Islet precursor cell (in vitro differentiated cells): ENCODE results near the gene STAMBPL1.
"Not testable (repeated sequence)": the region's sequence is repeated elsewhere in the genome, so short reads cannot be mapped to it uniquely, and the experiment has no call there.

Experiments used
- DNase-seq: peaks from one replicate; pipeline ENCODE4 v3.0.0-alpha.2; 2018

The STAMBPL1 gene

DNA sequence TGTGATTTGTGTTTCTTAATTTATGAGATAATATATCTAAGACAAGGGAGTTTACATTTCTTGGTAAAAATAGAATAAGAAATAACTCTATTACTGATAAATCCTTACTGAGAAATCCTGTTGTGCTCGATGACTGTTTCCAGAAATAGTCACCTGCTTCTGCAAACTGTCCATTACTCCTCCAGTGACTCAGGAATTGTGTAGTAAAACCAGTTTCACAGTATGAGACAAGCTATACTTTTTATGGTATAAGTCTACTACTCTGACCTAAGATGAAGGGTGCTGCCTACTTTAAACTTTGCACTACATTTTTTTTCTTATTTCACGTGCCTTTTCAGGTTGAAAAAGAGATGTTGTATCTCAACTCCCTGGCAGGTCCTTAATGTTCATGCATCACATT is 21.6 kb upstream of the STAMBPL1 start:
- no peak for DNase-seq

DNA sequence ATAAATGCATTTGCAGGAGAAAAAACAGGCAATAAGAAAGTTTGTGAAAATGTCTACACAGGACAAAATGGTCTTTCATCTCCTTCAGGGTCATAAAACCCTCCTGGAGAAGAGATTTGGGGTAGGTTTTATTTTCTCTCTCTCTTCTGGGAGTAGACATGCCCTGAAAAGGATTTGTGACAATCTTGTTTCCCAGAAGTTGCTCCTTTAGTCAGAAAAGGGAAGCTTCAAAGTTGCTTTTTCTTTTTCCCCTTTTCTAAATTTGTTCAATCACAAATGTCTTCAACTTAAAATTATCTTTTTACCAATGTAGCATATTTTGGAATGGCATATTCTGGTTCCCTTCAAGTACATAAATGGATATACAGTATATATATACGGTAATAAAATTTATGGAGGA is 19.0 kb upstream of the STAMBPL1 start:
- no peak for DNase-seq

DNA sequence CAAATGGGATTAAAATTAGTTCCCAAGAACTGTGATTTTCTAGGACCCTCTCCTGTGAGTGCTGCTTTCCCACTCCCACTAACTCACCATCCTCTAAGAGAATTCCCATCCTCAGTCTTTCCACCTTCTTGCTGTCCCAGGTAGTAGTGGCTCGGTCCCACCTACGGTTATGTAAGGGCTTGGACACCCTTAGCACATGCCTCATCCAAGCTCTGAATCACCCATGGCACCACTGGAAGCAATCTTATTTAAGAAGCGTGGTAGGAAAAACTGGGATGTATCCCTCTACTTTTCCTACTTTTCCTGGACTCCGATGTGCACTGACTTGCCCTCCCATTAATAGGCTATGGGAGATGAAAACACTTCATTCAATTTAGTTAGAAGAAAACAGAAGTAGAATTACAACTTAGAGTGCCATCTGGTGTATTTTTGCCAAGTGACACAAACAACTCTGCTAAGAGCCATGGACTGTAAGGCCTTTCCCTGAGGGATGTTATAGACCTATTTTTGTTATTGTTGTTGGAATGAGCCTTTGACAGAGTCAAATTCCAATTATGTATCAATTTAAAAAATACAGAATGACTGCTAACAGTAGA is 14.7 kb upstream of the STAMBPL1 start:
- DNase-seq, result no peak

DNA sequence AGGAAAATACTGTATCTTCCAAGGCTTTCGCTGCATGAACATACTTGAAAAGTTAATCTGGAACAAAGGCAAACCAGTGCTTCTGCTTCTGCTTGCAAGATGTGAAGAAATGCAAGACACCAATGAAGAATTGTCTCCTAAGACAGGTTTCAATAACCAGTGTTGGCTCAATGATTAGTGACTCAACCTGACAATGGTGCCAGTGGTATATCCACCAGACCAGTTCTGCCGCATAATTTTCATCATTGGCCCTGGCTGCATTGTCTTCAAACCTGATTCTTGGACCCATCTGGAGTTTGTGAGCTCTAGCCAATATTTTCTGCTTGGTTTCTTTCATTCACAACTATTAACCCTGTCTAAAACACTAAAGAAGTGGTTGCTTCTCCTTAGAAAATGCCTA is 13.6 kb upstream of the STAMBPL1 start:
- no peak for DNase-seq

DNA sequence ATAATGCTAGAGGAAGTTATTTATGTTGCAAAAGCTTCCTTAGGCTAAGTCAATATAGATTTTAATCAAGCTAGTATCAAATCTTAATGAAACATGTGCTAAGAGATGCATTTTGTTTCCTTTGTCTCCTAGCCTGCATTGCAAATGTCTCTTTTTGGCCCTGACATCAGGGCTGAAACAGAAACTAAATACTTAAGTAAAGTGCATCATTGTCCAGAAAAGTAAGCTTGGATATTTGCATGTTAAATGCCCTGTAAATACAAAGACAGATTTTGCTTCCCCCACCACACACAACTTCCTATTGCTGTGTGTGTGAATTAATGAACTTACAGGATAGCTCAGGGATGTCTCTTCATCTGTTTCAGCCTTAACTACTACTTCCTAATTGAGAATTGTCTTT is 10.0 kb upstream of the STAMBPL1 start:
- DNase-seq, result no peak

DNA sequence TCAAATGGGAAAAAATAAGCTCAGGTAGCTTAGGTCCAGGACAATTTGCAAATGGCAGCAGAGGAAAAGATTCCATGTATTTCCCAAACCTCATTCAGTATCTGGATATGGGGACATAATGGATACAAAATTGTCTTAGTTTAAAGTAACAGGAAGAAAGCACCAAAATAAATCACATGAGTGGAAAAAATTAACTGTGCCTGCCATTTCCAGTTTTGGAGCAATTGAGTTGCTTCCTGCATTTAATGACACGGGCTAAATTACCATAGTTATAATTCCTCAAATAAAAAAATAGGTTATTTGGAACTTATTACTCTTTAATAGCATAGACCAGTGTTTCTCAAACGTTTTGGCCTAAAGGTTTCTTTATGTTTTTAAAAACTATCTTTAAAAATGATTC is 6.3 kb upstream of the STAMBPL1 start:
- no peak for DNase-seq

DNA sequence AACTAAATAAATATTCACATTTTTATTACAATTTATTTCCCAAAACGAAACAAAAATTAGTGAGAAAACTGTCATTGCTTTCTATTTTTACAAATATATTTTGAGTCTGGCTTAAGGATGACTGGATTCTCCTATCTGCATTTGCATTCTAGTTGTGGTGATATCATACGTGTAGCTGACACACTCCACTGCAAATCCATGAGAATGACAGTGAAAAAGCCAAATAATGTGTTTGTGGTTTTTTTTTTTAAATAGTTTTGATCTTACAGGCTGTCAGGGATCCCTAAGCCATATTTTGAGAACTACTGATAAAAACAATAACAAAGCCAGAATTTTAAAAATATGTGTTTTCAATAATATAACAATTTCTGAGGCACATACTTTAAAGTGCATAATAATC is 5.8 kb upstream of the STAMBPL1 start:
- no peak for DNase-seq

DNA sequence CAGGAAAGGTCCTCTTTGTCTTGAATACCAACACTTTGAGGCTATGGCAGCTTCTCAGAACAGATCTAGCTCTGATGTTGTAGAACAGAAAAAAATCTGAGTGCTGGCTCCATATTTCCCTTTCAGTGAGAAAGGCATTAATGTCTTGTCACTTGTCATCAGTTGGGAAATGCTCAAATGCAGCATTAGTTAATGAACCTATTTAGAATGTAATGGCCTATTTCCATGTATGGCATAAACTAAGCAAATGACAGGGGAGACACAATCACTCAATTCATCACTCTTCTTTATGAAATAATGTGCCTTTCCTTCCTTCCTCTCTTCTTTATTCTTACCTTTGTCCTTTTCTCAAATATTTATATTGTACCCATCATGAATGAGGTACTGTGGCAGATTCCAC is 5.0 kb upstream of the STAMBPL1 start:
- DNase-seq, result no peak

DNA sequence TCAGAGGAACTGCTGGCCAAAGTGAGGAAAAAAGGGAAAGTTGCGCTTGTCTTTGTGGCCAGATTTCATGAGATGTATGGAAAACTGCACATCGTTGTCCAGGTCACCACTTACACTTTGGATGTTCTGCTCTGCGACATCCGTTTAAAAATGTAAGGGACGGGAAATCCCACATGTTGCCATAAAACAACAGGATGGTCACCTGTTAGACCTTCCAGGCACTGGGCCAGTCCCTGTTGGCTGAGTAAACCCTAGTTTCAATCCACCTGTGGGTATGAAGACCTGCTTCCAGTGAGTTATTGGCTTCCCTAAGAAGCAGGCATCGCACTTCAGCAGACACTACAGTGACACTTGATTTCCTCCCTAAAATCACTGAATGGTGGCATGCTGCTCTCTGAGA is 2.7 kb upstream of the STAMBPL1 start:
- DNase-seq, result no peak

DNA sequence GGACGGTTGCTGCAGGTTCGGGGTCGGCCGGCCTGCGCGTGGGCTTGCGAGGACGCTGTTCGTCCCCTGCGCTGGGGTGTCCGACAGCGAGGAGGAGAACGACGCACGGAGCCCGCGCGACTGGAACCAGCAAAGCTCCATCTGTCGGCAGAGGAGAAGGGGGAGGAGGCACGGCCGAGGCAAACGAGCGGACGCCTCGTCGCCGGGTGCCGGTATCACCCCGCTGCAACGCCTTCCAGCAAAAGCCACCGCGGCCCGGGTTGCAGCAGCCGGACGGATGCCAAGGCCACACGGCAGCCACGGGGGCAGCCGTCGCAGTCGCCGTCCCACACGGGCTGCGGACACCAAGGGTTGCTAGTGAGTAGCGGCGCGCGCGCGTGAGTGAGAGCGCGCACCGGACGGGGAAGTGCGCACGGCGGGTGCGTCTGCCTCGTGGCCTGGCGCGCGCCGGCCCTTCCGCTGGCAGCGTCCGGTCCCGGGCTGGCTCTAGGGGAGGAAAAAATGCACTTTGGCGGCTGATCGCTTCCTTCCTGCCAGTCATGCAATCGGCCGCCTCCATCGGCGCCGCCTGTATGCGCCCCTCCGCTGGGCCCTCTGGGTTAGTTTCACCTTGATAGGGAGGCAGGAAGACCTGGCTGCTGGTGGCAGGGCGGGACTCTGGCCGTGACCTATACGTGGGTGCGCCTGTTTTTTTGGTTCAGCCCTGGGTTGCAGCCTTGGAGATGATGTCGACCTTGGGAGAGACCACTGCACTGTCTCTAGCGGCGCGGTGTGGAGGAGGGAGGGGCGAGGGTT is 434 bp downstream of the STAMBPL1 start:
- DNase-seq, result peak; percentile 84

DNA sequence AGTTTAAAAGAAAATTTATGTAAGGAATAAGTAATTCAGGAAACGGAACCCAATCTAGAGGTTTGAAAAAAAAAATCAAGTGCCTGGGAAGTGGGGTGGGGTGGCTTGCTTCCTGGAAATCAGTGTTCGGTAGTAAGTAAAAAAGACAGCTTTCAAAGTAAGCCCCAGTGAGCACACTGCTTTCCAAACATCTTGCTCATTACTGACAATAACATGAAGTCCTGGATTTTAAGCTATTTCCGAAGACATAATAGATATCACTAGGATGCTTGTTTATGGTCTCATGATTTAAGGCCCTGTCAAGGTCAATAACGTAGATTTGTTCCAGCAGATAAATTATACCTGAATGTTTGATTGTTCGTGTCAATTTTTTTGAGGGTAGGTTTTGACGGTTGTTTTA is 1.3 kb downstream of the STAMBPL1 start:
- no peak for DNase-seq

DNA sequence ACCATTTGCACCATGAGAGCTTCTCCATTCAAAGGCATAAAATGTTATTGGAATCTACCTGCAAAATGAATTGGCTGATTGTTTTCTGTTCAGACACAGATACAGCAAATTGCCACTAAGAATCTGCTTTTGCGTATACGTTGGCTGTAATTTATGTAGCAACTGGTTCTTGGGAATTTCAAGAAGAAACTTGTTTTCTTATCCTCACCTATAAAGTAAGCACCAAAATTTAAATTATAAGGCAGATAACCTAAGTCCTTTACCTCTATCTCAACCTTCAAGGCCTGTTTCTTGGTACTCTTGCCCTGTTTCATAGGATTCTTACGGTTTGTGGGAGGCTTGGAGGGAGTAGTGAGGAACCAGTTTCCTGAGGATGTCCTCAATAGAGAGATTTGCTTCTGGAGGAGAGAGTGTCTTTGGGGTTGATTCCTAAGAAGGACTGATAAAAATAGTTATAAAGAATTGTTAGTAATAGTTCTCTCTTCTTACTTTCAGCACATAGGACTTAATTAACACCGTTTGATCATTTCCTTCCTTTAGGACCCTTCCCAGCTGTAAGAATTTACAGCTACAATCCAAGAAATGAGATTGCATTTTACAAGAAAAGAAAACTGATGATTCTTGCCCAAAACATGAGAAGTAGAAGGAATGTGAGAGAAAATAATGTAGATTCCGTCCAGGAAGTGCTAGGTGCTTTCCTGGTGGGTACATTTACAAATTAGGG is 2.0 kb downstream of the STAMBPL1 start:
- no peak for DNase-seq

DNA sequence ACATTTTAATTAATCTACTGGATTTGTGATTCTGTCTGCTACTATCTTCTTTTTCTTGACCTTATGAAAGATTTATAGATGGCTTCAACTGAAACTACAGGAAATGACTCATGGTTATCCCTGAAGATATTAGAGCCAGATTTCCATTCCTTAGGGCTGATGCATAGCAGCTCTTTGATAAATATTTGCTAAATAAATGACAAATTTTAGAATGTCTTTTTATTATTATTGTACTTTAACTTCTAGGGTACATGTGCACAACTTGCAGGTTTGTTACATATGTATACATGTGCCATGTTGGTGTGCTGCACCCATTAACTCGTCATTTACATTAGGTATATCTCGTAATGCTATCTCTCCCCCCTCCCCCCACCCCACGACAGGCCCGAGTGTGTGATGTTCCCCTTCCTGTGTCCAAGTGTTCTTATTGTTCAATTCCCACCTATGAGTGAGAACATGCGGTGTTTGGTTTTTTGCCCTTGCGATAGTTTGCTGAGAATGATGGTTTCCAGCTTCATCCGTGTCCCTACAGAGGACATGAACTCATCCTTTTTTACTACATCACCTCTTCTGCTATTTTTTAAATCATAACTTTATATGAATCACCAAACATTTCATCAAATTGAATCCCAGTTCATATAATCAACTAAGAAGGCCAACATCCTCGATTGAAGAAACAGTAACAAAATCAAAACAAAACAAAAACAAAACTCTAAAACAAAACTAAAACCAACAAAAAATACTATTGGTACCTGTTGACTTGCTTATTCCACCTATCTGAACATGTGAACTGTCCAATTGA is 2.8 kb downstream of the STAMBPL1 start:
- DNase-seq, result not testable (repeated sequence)

DNA sequence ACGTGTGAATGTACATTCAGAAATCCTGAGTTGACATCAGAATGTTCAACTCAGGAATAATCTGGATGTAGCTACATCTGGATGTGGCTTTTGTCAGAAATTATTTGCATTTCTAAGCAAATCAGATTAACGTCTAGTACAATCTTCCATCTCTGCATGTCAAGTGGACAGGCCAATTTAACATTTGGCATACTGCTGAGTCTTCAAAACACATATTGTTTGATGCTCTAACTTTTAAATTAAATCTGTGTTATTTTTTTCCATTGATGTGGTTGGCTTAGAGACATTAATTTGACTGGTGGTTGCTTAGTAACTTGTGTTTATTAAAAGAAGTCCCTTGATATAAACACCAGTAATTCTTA is 3.4 kb downstream of the STAMBPL1 start:
- no peak for DNase-seq

DNA sequence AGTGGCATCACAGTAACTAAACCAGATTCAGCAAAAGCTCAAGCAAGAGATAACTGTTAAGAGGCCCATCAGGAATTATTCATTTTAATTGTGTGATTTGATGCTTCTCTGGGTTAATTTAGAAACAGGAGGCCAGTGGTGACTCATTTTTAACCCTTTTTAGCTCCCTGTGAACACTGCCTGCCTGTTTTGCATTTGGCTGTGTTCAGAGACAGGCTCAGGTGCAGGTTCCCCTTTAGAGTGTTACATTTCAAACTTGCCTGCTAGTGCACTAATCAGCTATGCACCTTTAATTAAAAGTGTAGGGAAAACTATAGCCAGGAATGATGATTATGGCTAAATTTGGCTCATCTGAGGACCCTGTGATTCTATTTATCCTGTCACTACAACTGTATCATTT is 6.5 kb downstream of the STAMBPL1 start:
- no peak for DNase-seq

DNA sequence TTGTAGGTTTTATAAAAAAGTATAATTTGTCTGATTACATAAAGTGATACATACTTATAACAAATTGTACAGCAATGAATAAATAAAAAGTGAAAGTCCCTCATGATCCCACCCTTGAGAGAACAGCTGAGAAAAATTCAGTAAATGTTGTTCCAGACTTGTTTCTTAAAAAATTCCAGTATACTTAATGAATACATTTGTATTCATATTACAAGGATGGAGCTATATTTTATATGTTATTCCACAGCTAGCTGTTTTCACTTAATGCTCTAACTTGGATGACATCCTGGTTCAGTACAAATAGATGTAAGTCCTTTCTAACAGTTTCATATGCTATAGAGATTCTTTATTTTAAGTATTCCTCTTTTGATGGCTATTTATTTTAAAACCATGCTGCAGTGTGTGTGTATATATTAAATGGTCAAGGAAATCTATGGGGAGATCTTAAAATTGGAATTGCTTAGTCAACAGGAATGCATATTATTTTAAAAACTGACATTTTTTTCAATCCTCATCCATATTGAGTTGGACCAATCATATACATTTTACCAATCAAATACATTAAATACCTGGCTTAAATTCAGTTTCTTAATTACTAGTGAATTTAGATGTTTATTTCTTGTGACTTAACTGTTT is 8.9 kb downstream of the STAMBPL1 start:
- no peak for DNase-seq

DNA sequence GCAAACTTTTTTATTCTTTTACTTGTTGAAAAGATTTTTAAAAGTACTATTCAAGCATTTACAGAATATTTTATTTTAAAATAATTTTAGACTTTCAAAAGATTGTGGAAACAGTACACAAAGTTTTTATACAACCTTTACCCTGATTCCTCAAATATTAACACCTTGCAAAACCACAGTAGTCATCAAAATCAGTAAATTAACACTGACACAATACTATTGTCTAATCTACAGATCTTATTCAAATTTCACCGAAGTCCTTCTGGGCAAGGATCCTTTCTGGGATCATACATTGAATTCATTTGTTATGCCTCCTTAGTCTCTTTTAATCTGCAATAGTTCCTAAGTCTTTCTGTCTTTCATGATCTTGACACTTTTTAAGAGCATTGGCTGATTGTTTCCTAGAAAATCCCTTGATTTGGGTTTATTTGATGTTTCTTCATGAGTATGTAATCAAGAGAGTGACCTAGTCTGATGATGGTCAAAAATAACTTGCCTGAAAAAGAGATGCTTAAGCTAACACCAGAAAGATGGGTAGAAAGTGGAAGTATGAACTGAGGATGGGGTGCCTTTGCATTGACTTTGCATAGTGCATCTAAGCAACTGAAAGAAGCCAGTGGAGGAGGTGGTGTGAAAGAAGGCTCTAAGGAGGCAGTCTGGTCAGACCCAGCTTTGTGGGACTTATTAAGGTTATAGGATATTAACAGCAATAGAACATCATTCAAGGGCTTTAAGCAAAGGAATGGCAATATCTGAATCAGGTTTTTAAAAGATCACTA is 9.7 kb downstream of the STAMBPL1 start:
- DNase-seq, result no peak

DNA sequence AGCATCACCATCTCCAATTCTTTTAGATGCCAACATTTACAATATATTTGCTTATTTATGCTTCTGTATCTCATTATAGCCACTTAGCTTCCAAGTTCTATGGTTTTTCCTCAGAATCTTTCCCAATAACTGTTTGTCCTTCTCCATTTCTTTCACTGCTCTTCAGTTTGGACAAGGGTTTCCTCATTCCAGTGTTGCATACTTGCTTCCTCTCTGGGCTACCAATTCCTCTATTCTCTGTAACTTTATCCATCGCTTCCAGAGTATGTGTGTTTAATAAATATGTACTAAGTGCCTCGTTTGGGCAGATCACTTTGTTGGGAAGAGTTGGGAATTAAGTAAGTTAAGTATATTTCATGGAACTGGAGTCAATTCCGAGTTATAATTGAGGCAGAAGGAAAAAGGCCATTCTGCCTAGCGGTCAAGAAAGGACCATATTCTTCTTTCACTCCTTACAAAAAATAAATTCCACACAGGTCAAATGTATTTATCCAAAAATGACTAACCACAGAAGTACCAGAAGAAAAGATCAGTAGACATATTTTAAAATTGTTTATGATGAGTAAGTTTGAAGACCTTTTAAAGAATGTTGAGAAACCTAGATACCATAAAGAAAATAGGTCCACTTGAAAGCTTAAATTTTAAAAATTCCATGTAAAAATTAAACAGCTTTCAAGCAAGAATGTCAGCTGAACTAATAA is 10.8 kb downstream of the STAMBPL1 start:
- no peak for DNase-seq

DNA sequence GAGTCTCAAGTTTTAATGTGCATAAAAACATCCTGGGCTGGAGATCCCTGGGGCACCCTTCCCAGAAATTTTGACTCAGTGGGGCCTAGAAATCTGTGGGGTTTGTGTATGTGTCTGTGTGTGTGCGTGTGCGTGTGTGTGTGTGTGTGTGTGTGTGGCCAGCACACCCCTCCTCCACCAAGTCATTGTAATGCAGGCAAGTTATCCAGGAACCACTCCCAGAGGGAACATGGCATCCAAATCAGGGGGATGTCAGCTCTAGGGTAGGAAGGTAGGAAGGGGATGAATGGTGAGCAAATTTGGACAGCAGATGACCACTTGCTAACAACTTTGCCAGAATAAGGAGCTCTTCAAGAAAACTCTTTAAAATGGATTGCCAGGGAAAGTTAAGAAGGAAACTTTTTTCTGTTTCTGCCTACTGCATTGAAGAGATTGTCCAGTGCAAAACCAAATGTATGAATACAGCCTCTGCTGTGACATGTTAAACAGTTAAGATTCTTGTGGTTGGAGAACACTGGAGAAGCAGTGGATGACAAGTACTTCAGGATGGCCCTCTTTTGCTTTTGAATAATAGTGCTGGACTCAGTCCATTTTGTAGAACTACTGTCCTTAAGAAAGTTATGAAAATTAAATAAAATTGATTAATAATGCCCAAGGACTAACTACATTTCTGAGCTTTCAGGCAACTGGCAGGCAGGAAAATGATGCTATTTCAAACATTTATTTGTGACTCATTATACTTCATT is 12.3 kb downstream of the STAMBPL1 start:
- no peak for DNase-seq

DNA sequence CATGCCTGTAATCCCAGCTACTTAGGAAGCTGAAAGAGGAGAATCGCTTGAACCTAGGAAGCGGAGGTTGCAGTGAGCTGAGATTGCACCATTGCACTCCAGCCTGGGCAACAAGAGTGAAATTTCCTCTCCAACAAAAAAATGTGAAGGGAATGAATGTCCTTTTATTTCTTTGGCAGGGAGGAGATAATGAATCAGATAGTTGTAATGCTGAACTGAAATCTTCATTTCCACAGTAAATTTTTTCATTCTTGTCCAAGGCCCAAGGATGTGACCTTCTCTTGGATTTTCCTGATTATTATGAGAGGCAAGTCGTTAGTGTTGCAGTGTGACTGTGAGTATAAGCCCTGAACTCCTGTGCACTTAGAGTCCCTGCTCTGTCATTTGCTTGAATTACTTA is 13.6 kb downstream of the STAMBPL1 start:
- no peak for DNase-seq

DNA sequence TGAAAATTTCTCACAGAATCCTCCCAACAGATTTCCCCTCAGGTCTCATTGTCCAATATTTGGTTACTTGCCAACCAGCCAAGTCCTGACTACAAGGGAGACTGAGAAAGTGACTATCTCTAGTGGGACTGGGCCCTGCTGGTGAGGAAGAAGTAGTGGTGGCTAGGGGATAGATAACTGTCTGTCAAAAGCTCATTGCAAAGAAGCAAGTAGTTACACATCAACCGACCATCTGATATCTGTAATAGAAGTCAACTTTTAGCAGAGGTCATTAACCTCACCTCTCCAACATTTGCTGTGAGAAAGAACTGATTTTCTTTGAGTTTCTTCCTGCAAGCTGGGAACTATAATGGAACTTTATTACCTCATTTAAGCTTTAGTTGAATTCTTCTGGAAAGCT is 15.2 kb downstream of the STAMBPL1 start:
- no peak for DNase-seq
